PC-9 (cell line): ENCODE results near the gene KIAA1328.

Source experiments
- CTCF ChIP-seq: fragments of 200-600 bp; sonication (generic); conservative IDR thresholded peaks from 2 replicates; pipeline ENCODE4 v1.6.1; 2017; ENCODE audit warnings: mixed run types, antibody characterized with exemption, mild to moderate bottlenecking, moderate library complexity
- EZH2 ChIP-seq: fragments of 200-600 bp; sonication (generic); IDR thresholded peaks from 2 replicates; pipeline ENCODE4 v1.8.0; 2017; ENCODE audit warnings: antibody characterized with exemption, low read depth

GRCh38 chr18:36843784-36844183, 14.9 kb downstream of the KIAA1328 start:
- TF ChIP-seq CTCF (no peak), EZH2 (no peak)
